ENCODE measurements around the gene RELCH. TPM values are rescaled to one million over a fixed set of nuclear protein-coding genes. Genes with fewer than 3 reads are reported as not detected.

RELCH gene
- total and polyA plus RNA-seq, 10 of the 15 experiments (the other 5 are each of a cell fraction or from before 2014, with no cell fraction given), result 3.1 to 23.6 (median 14.5) TPM

- no peak overlapping the region for H2AFZ ChIP-seq (ENCODE audit: control insufficient read depth, low read depth, low read length)
- H4K20me1 ChIP-seq (ENCODE audit: control insufficient read depth, insufficient read depth), result no peaks in the 10 kb centered on the region
- FAIRE-seq (no peak), ATAC-seq (no peak), DNase-seq (ENCODE audit: low read depth, low spot score) (no peak)
- H3K9ac ChIP-seq (ENCODE audit: control insufficient read depth, insufficient read depth, low read length), result no peak overlapping the region
- intact Hi-C loops (cut with micrococcal nuclease; ENCODE audit: unreplicated experiment) (no loop called here), in situ Hi-C loops (cut with MboI) (no loop called here)
- no TSS peak for BruUV-seq (replicated peaks)
- POLR2A ChIA-PET, result no interaction called here
- no peak overlapping the region for H3K4me2 ChIP-seq (ENCODE audit: control insufficient read depth, insufficient read depth)
- peaks cover 2 to 13% of the 10 kb centered on the region in 2 experiments for H3K36me3 ChIP-seq (ENCODE audit: control insufficient read depth in 2 of 2, insufficient read depth in 2 of 2, low read length in 1 of 2)
- CTCF ChIA-PET, result interaction anchor here (0.8 to 1.0 kb wide), 2 partner anchors 21 to 31 kb away, joined by 3 to 4 read pairs; no protein-coding TSS in a partner anchor
- H3K79me2 ChIP-seq (ENCODE audit: control insufficient read depth, insufficient read depth, low read length), result no peaks in the 10 kb centered on the region
- H3K9me3 ChIP-seq (replicated peaks; ENCODE audit: control insufficient read depth, insufficient read depth, low read length), result no peaks in the 10 kb centered on the region
- TF ChIP-seq BACH1 (IDR thresholded peaks at IDR 0.05; ENCODE audit: borderline replicate concordance) (no peak), NBN (IDR thresholded peaks at IDR 0.05) (no peak), POLR2AphosphoS2 (IDR thresholded peaks at IDR 0.05; ENCODE audit: low read depth, low read length) (no peak), ZZZ3 (IDR thresholded peaks at IDR 0.05; ENCODE audit: control insufficient read depth, insufficient read length, low read depth) (no peak), ESRRA (IDR thresholded peaks at IDR 0.05; ENCODE audit: low read length) (no peak), YBX1 (IDR thresholded peaks at IDR 0.05) (no peak), BHLHE40 (IDR thresholded peaks at IDR 0.05; ENCODE audit: borderline replicate concordance in 1 of 2, low read depth in 2 of 2, low read length in 1 of 2) (no peak), TAF1 (IDR thresholded peaks at IDR 0.05; ENCODE audit: borderline replicate concordance, low read depth, low read length) (no peak), ASH2L (IDR thresholded peaks at IDR 0.05; ENCODE audit: borderline replicate concordance, low read depth) (no peak), NFXL1 (IDR thresholded peaks at IDR 0.05; ENCODE audit: borderline replicate concordance) (no peak), IKZF1 (conservative IDR thresholded peaks at IDR 0.05) (no peak), ZNF622 (IDR thresholded peaks at IDR 0.05) (no peak), SIX5 (IDR thresholded peaks at IDR 0.05; ENCODE audit: low read depth, low read length, severe bottlenecking) (no peak), NFYA (IDR thresholded peaks at IDR 0.05; ENCODE audit: borderline replicate concordance, low read depth, low read length) (no peak), SUPT20H (IDR thresholded peaks at IDR 0.05; ENCODE audit: borderline replicate concordance, control insufficient read depth, low read depth, low read length) (no peak), KDM1A (IDR thresholded peaks at IDR 0.05; ENCODE audit: borderline replicate concordance) (no peak), CREB1 (IDR thresholded peaks at IDR 0.05; ENCODE audit: low read depth) (no peak)
- SMC1A ChIA-PET (ENCODE audit: uncharacterized antibody, unreplicated experiment), result interaction anchor here (0.8 to 1.4 kb wide), 4 partner anchors 13 to 141 kb away, joined by 3 to 4 read pairs (median 3); no protein-coding TSS in a partner anchor
- WGBS (ENCODE audit: insufficient coverage, insufficient replicate concordance, low lambda C conversion rate, missing lambda C conversion rate), result 58% methylated on average over 5 of the region's 5 CpGs
- H3K27ac ChIP-seq (ENCODE audit: control insufficient read depth, insufficient read depth), result no peak overlapping the region
- peaks cover 7% of the 10 kb centered on the region for H3K4me1 ChIP-seq (ENCODE audit: control insufficient read depth, insufficient read depth, low read length)
- H3K4me3 ChIP-seq, result no peak overlapping the region
- H3K27me3 ChIP-seq (replicated peaks in 1 of 2; ENCODE audit: control insufficient read depth in 2 of 2, insufficient read depth in 2 of 2, low read length in 1 of 2), result no peaks in the 10 kb centered on the region
- RAD21 ChIA-PET (ENCODE audit: unreplicated experiment), result interaction anchor here (0.8 kb wide), 1 partner anchor 8 kb away, joined by 3 read pairs; no protein-coding TSS in a partner anchor
Measured at GRCh38 chr18:62279561-62279960, 92.5 kb downstream of the RELCH start.
